ENCODE data around the gene CPT1A.
"Not testable (repeated sequence)": the region's sequence is repeated elsewhere in the genome, so short reads cannot be mapped to it uniquely, and the experiment has no call there.

The CPT1A gene

GRCh38 chr11:68841718-68842426 lies at the start of gene CPT1A:
CPT1A (minus strand) TSS chr11:68841916; CDS start chr11:68815474, 26,442 bp downstream.
- DNase-seq (ENCODE audit: low read depth), result peak; percentile 57

- no peak for DNase-seq (ENCODE audit: low read depth)
Observed at GRCh38 chr11:68890490-68891231, 48.9 kb upstream of the CPT1A start.

- no peak for DNase-seq (ENCODE audit: low read depth)
Observed at GRCh38 chr11:68889948-68890446, 48.3 kb upstream of the CPT1A start.

DNA sequence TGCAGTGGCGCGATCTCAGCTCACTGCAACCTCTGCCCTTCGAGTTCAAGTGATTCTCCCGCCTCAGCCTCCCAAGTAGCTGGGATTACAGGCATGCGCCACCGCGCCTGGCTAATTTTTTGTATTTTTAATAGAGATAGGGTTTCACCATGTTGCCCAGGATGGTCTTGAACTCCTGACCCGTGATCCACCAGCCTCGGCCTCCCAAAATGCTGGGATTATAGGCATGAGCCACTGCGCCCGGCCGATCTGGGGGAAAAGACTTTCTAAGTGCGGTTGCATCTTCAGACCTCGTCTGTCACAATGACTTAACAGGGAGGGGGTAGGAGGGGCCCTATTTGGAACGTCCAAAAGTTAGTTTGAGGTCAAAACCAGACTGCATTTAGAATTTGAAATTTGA lies 43.1 kb upstream of the CPT1A start:
- DNase-seq (ENCODE audit: low read depth), result not testable (repeated sequence)

DNA sequence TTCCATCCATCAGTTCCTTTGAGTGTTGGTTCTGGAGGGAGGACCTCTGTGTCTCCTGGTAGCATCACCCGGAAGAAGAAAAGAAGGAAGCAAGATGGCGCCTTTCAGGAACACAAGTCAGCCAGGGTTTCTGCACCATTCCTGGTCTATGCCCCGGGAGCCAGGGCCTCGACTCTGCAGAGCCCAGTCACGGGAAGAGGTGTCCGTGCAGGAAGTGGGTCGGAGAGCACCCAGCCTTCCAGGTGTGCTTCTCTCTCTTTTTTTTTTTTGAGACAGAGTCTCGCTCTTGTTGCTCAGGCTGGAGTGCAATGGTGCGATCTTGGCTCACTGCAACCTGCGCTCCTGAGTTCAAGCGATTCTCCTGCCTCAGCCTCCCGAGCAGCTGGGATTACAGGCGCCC lies 40.7 kb upstream of the CPT1A start:
- DNase-seq (ENCODE audit: low read depth), result no peak

- no peak for DNase-seq (ENCODE audit: low read depth)
Observed at GRCh38 chr11:68881320-68881719, 39.6 kb upstream of the CPT1A start.

DNA sequence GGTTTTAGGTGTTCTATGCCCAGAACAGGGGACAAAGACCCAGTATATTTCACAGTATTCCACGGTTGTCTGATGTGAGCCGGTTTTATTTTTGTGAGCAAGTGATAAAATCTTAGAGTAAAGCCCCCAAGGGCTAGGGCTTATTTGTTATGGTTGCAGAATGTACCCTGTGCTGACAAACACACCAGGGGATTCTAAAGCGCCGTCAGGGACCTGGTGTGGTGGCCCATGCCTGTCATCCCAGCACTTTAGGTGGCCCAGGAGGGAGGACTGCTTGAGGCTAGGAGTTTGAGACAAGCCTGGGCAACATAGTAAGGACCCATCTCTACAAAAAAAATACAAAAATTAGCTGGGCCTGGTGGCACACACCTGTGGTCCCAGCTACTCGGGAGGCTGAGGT lies 39.1 kb upstream of the CPT1A start:
- no peak for DNase-seq (ENCODE audit: low read depth)

DNA sequence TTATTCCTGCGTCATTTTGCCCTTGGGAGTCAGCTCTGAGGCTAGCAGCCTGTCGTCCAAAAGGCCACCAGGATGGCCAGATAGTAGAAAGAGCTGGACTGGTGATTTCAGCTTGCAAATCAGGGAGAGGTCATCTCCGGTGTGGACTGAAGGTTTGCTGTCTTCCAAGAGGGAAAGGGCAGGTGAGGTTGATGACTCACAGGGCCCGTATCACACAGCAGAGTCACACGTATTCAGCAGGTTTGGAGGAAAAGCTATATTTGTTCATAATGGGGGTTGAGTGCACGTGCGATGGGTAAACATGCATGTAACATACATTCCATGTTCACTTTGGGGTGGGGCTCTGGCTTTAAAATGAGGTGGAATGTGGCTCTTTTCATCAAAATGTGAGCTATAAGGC lies 36.3 kb upstream of the CPT1A start:
- no peak for DNase-seq (ENCODE audit: low read depth)

DNA sequence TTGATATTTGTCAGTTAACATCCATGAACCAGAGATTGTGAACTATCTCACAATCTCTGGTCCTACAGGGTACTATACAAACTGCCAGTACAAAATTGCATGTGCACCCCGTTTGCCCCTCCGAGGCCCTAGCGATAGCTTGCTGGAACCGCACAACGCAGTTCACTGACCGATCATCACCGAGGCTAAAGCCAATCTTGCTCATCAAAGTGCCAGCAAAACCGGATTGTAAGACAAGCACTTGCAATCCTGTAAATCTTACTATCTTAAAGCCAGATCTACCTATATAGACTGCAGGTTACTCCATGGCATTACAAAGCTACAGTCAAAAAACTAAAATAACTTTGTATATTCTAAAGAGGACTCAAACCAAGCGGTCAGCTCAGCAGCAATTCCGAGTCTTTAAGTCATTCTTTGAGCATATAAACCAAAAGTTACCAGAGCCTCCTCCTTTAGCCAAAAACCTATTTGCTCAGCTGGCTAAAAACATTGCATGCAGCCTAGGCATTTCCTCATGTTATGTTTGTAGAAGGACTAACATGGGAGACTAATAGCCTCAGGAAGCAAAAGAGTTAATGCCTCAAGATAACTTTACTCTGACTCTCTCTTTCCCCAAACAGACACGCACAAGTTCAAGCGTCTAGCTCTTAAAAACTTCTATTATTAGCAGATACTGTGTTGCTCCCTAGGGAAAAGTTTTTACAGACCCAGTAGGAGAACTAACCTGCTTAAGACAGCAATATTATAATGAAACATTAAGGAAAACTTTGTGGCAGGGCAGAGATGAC lies 30.7 kb upstream of the CPT1A start:
- DNase-seq (ENCODE audit: low read depth), result no peak

GRCh38 chr11:68870470-68870869 lies 28.8 kb upstream of the CPT1A start:
- no peak for DNase-seq (ENCODE audit: low read depth)

- DNase-seq (ENCODE audit: low read depth), result no peak
Observed at GRCh38 chr11:68868221-68868835, 26.6 kb upstream of the CPT1A start.

- DNase-seq (ENCODE audit: low read depth), result no peak
Observed at GRCh38 chr11:68867066-68867465, 25.4 kb upstream of the CPT1A start.

- no peak for DNase-seq (ENCODE audit: low read depth)
Observed at GRCh38 chr11:68865241-68865640, 23.5 kb upstream of the CPT1A start.

GRCh38 chr11:68863553-68864265 lies 22.0 kb upstream of the CPT1A start:
- no peak for DNase-seq (ENCODE audit: low read depth)

- no peak for DNase-seq (ENCODE audit: low read depth)
Observed at GRCh38 chr11:68862421-68862820, 20.7 kb upstream of the CPT1A start.

GRCh38 chr11:68859123-68859522 lies 17.4 kb upstream of the CPT1A start:
- no peak for DNase-seq (ENCODE audit: low read depth)

- DNase-seq (ENCODE audit: low read depth), result no peak
Observed at GRCh38 chr11:68857037-68857586, 15.4 kb upstream of the CPT1A start.

DNA sequence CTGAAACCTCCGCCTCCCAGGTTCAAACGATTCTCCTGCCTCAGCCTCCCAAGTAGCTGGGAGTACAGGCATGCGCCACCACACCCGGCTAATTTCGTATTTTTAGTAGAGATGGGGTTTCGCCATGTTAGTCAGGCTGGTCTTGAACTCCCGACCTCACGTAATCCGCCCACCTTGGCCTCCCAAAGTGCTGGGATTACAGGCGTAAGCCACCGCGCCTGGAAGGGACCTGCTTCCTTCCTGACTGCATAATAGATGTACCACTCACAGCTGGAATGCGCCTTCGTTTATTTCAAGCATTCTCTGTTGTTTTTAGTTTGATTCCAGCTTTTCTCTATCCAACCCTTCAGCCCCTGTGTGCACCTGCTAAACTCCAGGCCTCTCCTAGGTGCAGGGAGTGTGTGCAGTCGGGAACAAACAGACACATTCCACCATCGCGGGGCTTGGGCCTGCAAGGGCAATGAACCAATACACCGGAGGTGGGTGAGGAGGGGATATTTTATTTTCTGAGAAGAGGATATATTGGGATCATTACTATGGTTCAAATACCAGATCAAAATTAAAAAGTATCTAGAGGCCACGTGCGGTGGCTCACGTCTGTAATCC lies 14.8 kb upstream of the CPT1A start:
- not testable (repeated sequence) for DNase-seq (ENCODE audit: low read depth)

- DNase-seq (ENCODE audit: low read depth), result no peak
Observed at GRCh38 chr11:68855205-68855981, 13.7 kb upstream of the CPT1A start.

All from activated T-helper 1 cell treated with Interleukin-2 at 50 U/mL for 16 hours (primary cell).